GM13976 (cell line): ENCODE results near the gene WFDC13.
"Not testable (repeated sequence)": the region's sequence is repeated elsewhere in the genome, so short reads cannot be mapped to it uniquely, and the experiment has no call there.

ENCODE experiments used
- DNase-seq: peaks from one replicate; pipeline ENCODE4 v3.0.0; 2012; ENCODE audit warnings: low spot score
- CTCF ChIP-seq: IDR thresholded peaks from 2 replicates; pipeline ENCODE4 v1.5.1; 2012; ENCODE audit warnings: borderline replicate concordance, mild to moderate bottlenecking; ENCODE audit not compliant: insufficient read depth; ENCODE audit errors: extremely low read depth, missing control alignments, control extremely low read depth
- in situ Hi-C: fragments of 300-500 bp; cut with MboI; formaldehyde crosslinking; loops from one replicate; pipeline ENCODE4 v1.12.0; 2022; ENCODE audit warnings: low sequenced_read_pairs, mixed read lengths, inconsistent platforms; ENCODE audit not compliant: unreplicated experiment

The WFDC13 gene, protein sequence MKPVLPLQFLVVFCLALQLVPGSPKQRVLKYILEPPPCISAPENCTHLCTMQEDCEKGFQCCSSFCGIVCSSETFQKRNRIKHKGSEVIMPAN

GRCh38 chr20:45701873-45702272 lies at the start of gene WFDC13:
TSS of gene WFDC13 (plus strand) at chr20:45702038. CDS start at chr20:45702124, 86 bp downstream.
- in situ Hi-C loops = no loop called here
- no peak for TF ChIP-seq CTCF
- no peak for DNase-seq

DNA sequence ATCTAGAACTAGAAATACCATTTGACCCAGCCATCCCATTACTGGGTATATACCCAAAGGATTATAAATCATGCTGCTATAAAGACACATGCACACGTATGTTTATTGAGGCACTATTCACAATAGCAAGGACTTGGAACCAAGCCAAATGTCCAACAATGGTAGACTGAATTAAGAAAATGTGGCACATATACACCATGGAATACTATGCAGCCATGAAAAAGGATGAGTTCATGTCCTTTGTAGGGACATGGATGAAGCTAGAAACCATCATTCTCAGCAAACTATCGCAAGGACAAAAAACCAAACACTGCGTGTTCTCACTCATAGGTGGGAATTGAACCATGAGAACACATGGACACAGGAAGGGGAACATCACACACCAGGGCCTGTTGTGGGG lies 44.8 kb upstream of the WFDC13 start:
- DNase-seq = not testable (repeated sequence)

DNA sequence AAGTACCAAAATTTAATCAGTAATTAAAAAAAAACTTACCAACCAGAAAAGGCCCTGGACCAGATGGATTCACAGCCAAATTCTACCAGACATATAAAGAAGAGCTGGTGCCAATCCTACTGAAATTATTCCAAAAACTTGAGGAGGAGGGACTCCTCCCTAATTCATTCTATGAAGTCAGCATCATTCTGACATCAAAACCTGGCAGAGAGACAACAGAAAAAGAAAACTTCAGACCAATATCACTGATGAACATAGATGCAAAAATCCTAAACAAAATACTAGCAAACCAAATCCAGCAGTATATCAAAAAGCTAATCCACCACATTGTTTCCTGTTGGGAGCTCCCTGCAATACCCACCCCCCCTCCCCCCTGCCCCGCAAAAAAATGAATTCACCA lies 31.7 kb upstream of the WFDC13 start, which contains the start of gene WFDC11:
Gene WFDC11 (minus strand): TSS at position 101 of the 400 bp plus-strand sequence. CDS start 19,639 bp downstream, outside the sequence.
- TF ChIP-seq CTCF = no peak
- in situ Hi-C loops = no loop called here
- no peak for DNase-seq

More for the DNA sequence above, 44.8 kb upstream of the WFDC13 start:
- in situ Hi-C loops = not testable (repeated sequence)

GRCh38 chr20:45672765-45673164 lies 29.1 kb upstream of the WFDC13 start:
- TF ChIP-seq CTCF = no peak
- no peak for DNase-seq
- in situ Hi-C loops = no loop called here

DNA sequence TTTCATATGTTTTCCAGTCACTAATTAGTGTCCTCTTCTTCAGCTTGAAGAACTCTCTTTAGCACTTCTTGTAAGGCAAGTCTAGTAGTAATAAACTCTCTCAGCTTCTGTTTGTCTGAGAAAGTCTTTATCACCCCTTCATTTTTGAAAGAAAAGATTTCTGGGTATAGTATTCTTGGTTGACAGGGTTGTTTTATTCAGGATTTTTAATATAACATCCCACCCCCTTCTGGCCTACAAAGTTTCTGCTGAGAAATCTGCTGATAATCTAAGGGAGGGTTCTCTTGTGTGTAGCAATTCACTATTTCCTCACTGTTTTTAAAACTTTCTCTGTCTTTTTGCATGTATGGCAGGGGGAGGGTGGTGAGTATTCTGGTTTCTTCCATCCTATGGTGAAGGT lies 22.2 kb upstream of the WFDC13 start:
- DNase-seq = no peak
- no peak for TF ChIP-seq CTCF
- in situ Hi-C loops = no loop called here

- no peak for DNase-seq
- no peak for TF ChIP-seq CTCF
- in situ Hi-C loops = no loop called here
Measured at GRCh38 chr20:45685896-45686295, 15.9 kb upstream of the WFDC13 start.

GRCh38 chr20:45693346-45693745 lies 8.5 kb upstream of the WFDC13 start:
- in situ Hi-C loops, DNase-seq: not testable (repeated sequence)

- in situ Hi-C loops = no loop called here
- no peak for DNase-seq
- TF ChIP-seq CTCF = no peak
Measured at GRCh38 chr20:45695496-45695895, 6.3 kb upstream of the WFDC13 start.
